Activated naive CD4-positive, alpha-beta T cell (primary cell): ENCODE measurements around the gene CAMK2N1.

Experiments used
- DNase-seq, 4 experiments: peaks; one replicate each; lab custom pipeline; 2025; lab: John Stamatoyannopoulos, UW

The CAMK2N1 gene

GRCh38 chr1:20443703-20444586 is 42.1 kb downstream of the CAMK2N1 start:
- DNase-seq, result no peak

DNA sequence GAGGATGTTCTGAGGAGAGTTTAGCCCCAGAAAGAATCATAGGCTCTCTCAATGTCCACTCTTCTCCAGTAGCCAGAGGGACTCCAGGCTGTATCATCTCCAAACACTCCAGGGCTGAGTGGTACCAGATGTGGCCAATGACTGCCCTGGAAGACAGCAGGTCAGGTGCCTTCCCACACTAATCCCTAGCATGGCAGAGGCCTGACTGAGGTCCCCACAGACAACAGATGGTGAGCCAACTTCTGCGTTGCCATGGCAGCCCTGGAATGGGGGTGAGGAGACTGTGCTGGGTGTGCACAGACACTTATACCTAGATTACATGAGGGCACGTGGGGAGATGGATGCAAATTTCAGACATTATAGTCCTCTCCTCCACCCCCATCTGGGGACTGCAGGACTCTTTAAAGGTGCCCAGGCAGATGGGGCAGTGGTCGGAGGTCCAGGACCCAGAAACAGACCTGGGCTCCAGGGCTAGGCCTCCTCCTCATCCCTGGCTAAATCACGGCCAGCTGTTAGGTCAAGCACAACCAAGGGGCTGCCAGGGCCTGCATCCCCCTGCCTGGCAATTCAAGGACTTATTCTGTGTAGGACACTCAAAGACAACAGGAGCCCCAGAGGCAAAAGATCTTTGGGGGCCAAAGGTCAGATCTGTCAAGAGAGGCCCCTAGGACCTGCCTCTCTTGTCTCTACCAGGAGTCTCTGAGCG is 42.9 kb downstream of the CAMK2N1 start:
- DNase-seq, result no peak

DNA sequence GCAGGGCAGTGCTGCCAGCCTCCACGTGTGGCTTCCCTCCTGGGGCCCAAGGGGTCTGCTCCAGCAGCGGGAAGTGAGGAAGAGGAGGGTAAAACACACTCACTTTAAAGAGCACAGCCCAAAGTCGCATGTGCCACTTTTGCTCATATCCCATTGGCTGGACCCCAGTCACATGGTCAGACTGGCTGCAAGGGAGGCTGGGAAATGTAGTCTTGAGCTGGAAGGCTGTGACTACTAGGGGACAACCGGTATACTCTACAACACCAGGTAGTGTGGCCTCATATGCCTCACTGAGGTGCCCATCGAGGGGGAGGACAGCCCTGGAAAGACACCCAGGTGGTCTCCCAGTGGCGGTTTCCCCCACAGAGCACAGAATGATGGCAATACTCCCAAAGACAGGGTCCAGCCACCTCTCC is 45.2 kb downstream of the CAMK2N1 start:
- DNase-seq, result peak in 1 of 4 experiments; percentile 8

DNA sequence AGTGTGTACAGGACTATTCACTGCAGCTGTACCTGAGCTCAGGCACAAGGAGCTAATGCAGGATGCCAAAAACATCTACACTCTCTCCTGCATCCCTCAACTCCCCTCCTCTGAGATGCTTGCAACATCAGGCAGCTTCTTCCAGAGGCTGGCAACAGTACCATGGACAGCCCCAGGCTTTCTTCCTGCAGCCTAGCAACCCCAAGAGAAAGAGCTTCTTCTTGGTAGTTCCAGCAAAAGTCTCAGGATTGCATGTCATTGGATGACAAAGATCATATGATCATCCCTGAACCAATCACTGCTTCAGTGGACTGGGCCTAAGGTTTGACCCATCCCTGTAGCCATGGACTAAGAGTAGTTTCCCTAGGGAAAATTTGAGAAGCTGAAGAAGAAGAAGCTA is 46.7 kb downstream of the CAMK2N1 start:
- no peak for DNase-seq

GRCh38 chr1:20437640-20438039 is 48.4 kb downstream of the CAMK2N1 start:
- no peak for DNase-seq

DNA sequence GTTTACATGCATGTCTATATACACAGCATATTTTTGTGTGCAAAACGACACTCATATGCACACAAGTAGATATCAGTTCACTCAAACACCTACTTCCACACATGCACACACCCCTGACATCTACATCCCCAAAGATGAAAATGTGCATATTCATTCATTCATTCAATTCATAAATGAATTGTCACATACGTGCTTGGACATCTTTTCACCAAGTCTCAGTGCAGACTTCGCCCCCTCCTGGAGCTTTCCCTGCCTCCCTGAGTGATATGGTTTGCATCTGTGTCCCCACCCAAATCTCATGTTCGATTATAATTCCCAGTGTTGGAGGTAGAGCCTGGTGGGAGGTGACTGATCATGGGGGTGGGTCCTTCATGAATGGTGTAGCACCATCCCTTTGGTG is 53.1 kb downstream of the CAMK2N1 start:
- DNase-seq, result no peak
